IMR-90 (cell line): ENCODE data around the gene ANGPTL4.

Experiments
- CEBPB ChIP-seq: IDR thresholded peaks from 2 replicates; pipeline ENCODE4 v1.6.1; 2012; ENCODE audit warnings: low read depth, low read length, improper control_type of control experiment
- CHD1 ChIP-seq: IDR thresholded peaks from 2 replicates; pipeline ENCODE4 v1.6.1; 2012; ENCODE audit warnings: low read depth, low read length, improper control_type of control experiment
- CTCF ChIP-seq: conservative IDR thresholded peaks from 2 replicates; pipeline ENCODE4 v1.5.1; 2012; ENCODE audit warnings: mild to moderate bottlenecking, low read depth, low read length, improper control_type of control experiment
- POLR2A ChIP-seq: IDR thresholded peaks from 2 replicates; pipeline ENCODE4 v1.6.1; 2012; ENCODE audit warnings: mild to moderate bottlenecking, low read depth, low read length
- RAD21 ChIP-seq: IDR thresholded peaks from 2 replicates; pipeline ENCODE4 v1.6.1; 2012; ENCODE audit warnings: low read length, improper control_type of control experiment

- TF ChIP-seq CTCF = no peak
- no peak for TF ChIP-seq POLR2A
- no peak for TF ChIP-seq RAD21
- TF ChIP-seq CHD1 = no peak
- TF ChIP-seq CEBPB = no peak
These were observed 57.8 kb downstream of the ANGPTL4 start for GRCh38 chr19:8421484-8422461.
